ENCODE results near the gene FOXI2. TPM values are rescaled to one million over a fixed set of nuclear protein-coding genes. Genes with fewer than 3 reads are reported as not detected.

The FOXI2 gene
- total RNA-seq, 4 donors from 2014 or later: 0.13 to 0.77 (median 0.73) TPM; not detected in 1

DNA sequence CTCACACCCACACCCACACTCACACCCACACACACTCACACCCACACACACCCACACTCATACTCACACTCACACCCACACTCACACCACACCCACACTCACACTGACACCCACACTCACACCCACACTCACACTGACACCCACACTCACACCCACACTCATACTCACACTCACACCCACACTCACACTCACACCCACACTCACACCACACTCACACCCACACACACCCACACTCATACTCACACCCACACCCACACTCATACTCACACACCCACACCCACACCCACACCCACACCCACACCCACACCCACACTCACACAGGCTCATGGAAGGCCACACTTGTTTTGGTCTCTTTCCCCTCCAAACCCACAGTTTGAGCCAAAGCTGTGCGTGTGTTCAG is 2.9 kb downstream of the FOXI2 start:
- Histone ChIP-seq H3K4me3 (no peak overlapping the region), H3K27ac (no peak overlapping the region), H3K9me3 (no peaks in the 10 kb centered on the region), H3K27me3 (peaks cover 61% of the 10 kb centered on the region), H3K36me3 (no peaks in the 10 kb centered on the region), H3K4me1 (peaks cover 0 to 25% (median 0%) of the 10 kb centered on the region in 3 donors)
- ATAC-seq: no peak
- 80 to 83% methylated on average over 1 of the region's 1 CpG for WGBS, 2 donors (ENCODE audit: low coverage in 1 of 2)
- TF ChIP-seq POLR2AphosphoS5 (IDR thresholded peaks at IDR 0.05): no peak
- TF ChIP-seq POLR2A (IDR thresholded peaks at IDR 0.05): no peak

DNA sequence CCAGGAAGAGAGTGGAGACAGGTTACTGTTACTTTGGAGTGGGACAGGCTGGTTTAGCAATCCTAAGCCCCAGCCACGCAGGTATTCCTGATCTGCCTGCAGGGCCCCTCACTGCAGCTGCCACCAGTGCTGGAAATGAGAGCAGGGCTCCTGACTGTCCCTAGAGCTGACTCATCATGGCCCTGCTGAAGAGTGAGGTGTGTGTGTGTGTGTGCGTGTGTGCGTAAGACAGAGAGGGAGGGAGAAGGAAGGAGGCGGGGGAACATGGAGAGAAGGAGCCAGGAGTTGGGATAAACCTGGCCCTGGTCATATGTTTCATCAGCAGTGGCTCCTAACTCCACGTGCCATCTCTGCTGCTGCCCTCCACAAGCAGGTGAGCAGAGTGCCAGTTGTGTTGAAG is 3.6 kb downstream of the FOXI2 start:
- WGBS, 2 donors (ENCODE audit: low coverage in 1 of 2): 38 to 77% methylated on average over 1 to 5 of the region's 5 CpGs
- TF ChIP-seq POLR2AphosphoS5 (IDR thresholded peaks at IDR 0.05): no peak
- TF ChIP-seq, protein P1, sequence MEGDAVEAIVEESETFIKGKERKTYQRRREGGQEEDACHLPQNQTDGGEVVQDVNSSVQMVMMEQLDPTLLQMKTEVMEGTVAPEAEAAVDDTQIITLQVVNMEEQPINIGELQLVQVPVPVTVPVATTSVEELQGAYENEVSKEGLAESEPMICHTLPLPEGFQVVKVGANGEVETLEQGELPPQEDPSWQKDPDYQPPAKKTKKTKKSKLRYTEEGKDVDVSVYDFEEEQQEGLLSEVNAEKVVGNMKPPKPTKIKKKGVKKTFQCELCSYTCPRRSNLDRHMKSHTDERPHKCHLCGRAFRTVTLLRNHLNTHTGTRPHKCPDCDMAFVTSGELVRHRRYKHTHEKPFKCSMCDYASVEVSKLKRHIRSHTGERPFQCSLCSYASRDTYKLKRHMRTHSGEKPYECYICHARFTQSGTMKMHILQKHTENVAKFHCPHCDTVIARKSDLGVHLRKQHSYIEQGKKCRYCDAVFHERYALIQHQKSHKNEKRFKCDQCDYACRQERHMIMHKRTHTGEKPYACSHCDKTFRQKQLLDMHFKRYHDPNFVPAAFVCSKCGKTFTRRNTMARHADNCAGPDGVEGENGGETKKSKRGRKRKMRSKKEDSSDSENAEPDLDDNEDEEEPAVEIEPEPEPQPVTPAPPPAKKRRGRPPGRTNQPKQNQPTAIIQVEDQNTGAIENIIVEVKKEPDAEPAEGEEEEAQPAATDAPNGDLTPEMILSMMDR (IDR thresholded peaks at IDR 0.05): no peak

GRCh38 chr10:127743205-127743604 is 6.2 kb downstream of the FOXI2 start:
- ATAC-seq: no peak
- Histone ChIP-seq H3K27ac (no peak overlapping the region), H3K4me3 (no peak overlapping the region), H3K9me3 (no peaks in the 10 kb centered on the region), H3K36me3 (no peaks in the 10 kb centered on the region), H3K4me1 (peaks cover 0 to 6% (median 0%) of the 10 kb centered on the region in 3 donors), H3K27me3 (peaks cover 28% of the 10 kb centered on the region)
- 46 to 48% methylated on average over 3 of the region's 3 CpGs for WGBS, 2 donors (ENCODE audit: low coverage in 1 of 2)
- TF ChIP-seq, protein P1 (IDR thresholded peaks at IDR 0.05): no peak

More for the DNA sequence above, 3.6 kb downstream of the FOXI2 start:
- ATAC-seq: no peak
- no peak overlapping the region for H3K27ac ChIP-seq
- H3K36me3 ChIP-seq: no peaks in the 10 kb centered on the region
- peaks cover 0 to 25% (median 0%) of the 10 kb centered on the region in 3 donors for H3K4me1 ChIP-seq
- no peaks in the 10 kb centered on the region for H3K9me3 ChIP-seq
- H3K4me3 ChIP-seq: no peak overlapping the region
- peaks cover 54% of the 10 kb centered on the region for H3K27me3 ChIP-seq

- Histone ChIP-seq H3K4me3 (no peak overlapping the region), H3K27ac (no peak overlapping the region), H3K9me3 (peaks cover 0 to 9% (median 0%) of the 10 kb centered on the region in 3 donors), H3K36me3 (no peaks in the 10 kb centered on the region), H3K27me3 (peaks cover 14% of the 10 kb centered on the region), H3K4me1 (no peaks in the 10 kb centered on the region)
- TF ChIP-seq EP300 (IDR thresholded peaks at IDR 0.05): no peak
- TF ChIP-seq, protein P1 (IDR thresholded peaks at IDR 0.05): no peak
- TF ChIP-seq POLR2AphosphoS5 (IDR thresholded peaks at IDR 0.05): no peak
- no peak for TF ChIP-seq POLR2A (IDR thresholded peaks at IDR 0.05)
- WGBS, 2 donors (ENCODE audit: low coverage in 1 of 2): 19 to 65% methylated on average over 3 to 4 of the region's 9 CpGs
- ATAC-seq: no peak
These were observed 8.0 kb downstream of the FOXI2 start for GRCh38 chr10:127744956-127745355.

DNA sequence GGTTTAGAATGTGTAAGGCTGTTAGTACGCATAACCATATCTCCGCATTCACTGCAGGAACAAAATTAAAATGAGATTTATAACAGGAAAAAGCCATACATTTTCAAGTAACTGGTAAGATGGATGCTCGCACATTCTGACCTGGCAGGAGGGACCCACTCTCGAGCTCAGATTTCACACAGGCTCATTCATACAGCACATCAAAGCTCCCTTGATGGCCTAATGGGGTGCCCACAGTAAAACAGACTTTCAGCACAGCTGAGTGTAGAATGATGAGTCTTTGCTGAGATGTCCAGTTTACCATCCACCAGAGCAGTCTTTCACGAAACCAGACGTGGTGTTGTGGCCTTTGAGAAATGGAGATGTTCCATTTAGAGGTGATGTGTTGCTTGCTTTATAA is 8.9 kb downstream of the FOXI2 start:
- Histone ChIP-seq H3K9me3 (peaks cover 0 to 9% (median 0%) of the 10 kb centered on the region in 3 donors), H3K27me3 (peaks cover 12% of the 10 kb centered on the region), H3K36me3 (no peaks in the 10 kb centered on the region), H3K27ac (no peak overlapping the region), H3K4me1 (no peaks in the 10 kb centered on the region), H3K4me3 (no peak overlapping the region)
- ATAC-seq: no peak
- 21 to 30% methylated on average over 6 of the region's 6 CpGs for WGBS, 2 donors (ENCODE audit: low coverage in 1 of 2)
- TF ChIP-seq, protein P1 (IDR thresholded peaks at IDR 0.05): no peak

GRCh38 chr10:127755753-127756152 is 18.8 kb downstream of the FOXI2 start:
- TF ChIP-seq, protein P1 (IDR thresholded peaks at IDR 0.05): no peak
- no peak for TF ChIP-seq EP300 (IDR thresholded peaks at IDR 0.05)
- no peak for TF ChIP-seq POLR2A (IDR thresholded peaks at IDR 0.05)
- no peak for TF ChIP-seq POLR2AphosphoS5 (IDR thresholded peaks at IDR 0.05)
- H3K36me3 ChIP-seq: no peaks in the 10 kb centered on the region
- H3K27me3 ChIP-seq: peaks cover 4% of the 10 kb centered on the region
- no peaks in the 10 kb centered on the region for H3K4me1 ChIP-seq
- WGBS, 2 donors (ENCODE audit: low coverage in 1 of 2): 70 to 100% methylated on average over 1 to 2 of the region's 3 CpGs
- H3K4me3 ChIP-seq: no peak overlapping the region
- no peaks in the 10 kb centered on the region for H3K9me3 ChIP-seq
- H3K27ac ChIP-seq: no peak overlapping the region
- ATAC-seq: no peak
